ENCODE results near the gene LRBA.
"Not testable (repeated sequence)": the region's sequence is repeated elsewhere in the genome, so short reads cannot be mapped to it uniquely, and the experiment has no call there.

Gene LRBA

GRCh38 chr4:150714462-150715438 lies 300.3 kb downstream of the LRBA start:
- no peak for DNase-seq

GRCh38 chr4:150713251-150713650 lies 301.8 kb downstream of the LRBA start:
- DNase-seq, result no peak

GRCh38 chr4:150710770-150711375 lies 304.2 kb downstream of the LRBA start:
- no peak for DNase-seq

GRCh38 chr4:150708004-150708403 lies 307.1 kb downstream of the LRBA start:
- no peak for DNase-seq

GRCh38 chr4:150699599-150699998 lies 315.5 kb downstream of the LRBA start:
- DNase-seq, result no peak

- no peak for DNase-seq
These were observed 319.9 kb downstream of the LRBA start for GRCh38 chr4:150695162-150695561.

GRCh38 chr4:150694438-150694837 lies 320.6 kb downstream of the LRBA start:
- DNase-seq, result no peak

GRCh38 chr4:150683775-150684350 lies 331.2 kb downstream of the LRBA start:
- no peak for DNase-seq

- DNase-seq, result no peak
These were observed 333.0 kb downstream of the LRBA start for GRCh38 chr4:150682126-150682525.

GRCh38 chr4:150681063-150681462 lies 334.0 kb downstream of the LRBA start:
- no peak for DNase-seq

- no peak for DNase-seq
These were observed 334.4 kb downstream of the LRBA start for GRCh38 chr4:150680651-150681050.

GRCh38 chr4:150679765-150680343 lies 335.2 kb downstream of the LRBA start:
- DNase-seq, result no peak

GRCh38 chr4:150679018-150679764 lies 335.9 kb downstream of the LRBA start:
- DNase-seq, result no peak

GRCh38 chr4:150673793-150674192 lies 341.3 kb downstream of the LRBA start:
- no peak for DNase-seq

- DNase-seq, result no peak
These were observed 346.3 kb downstream of the LRBA start for GRCh38 chr4:150668824-150669223.

- DNase-seq, result no peak
These were observed 350.1 kb downstream of the LRBA start for GRCh38 chr4:150664935-150665334.

GRCh38 chr4:150662686-150663085 lies 352.4 kb downstream of the LRBA start:
- no peak for DNase-seq

GRCh38 chr4:150661551-150661950 lies 353.5 kb downstream of the LRBA start:
- not testable (repeated sequence) for DNase-seq

- DNase-seq, result not testable (repeated sequence)
These were observed 356.8 kb downstream of the LRBA start for GRCh38 chr4:150658258-150658657.

GRCh38 chr4:150656891-150657290 lies 358.2 kb downstream of the LRBA start:
- no peak for DNase-seq

- DNase-seq, result no peak
These were observed 364.3 kb downstream of the LRBA start for GRCh38 chr4:150650751-150651150.

- DNase-seq, result no peak
These were observed 367.0 kb downstream of the LRBA start for GRCh38 chr4:150648123-150648522.

- DNase-seq, result no peak
These were observed 368.1 kb downstream of the LRBA start for GRCh38 chr4:150647008-150647407.
